Esophagus muscularis mucosa (tissue), 4 donors: ENCODE measurements around the gene KDM7A. TPM values are rescaled to one million over a fixed set of nuclear protein-coding genes. Genes with fewer than 3 reads are reported as not detected.

ENCODE experiments used
- DNase-seq: peaks from one replicate; pipeline ENCODE4 v3.0.0-alpha.2; 2017; ENCODE audit errors: extremely low spot score
- H3K27ac ChIP-seq, 4 donors: fragments of 200-600 bp; sonication (generic); replicated peaks in 1 of 4; 1 replicate in 3 of 4; 2 replicates in 1 of 4; pipeline ENCODE4 v1.5.1; 2016 to 2019; ENCODE audit warnings: mild to moderate bottlenecking in 1 of 4
- H3K27me3 ChIP-seq, 4 donors: fragments of 200-600 bp; sonication (generic); one replicate each; pipeline versions ENCODE4 v1.5.1 to v1.6.0; 2016 to 2019
- H3K36me3 ChIP-seq, 4 donors: fragments of 200-600 bp; sonication (generic); one replicate each; pipeline ENCODE4 v1.5.1; 2016 to 2019
- H3K4me1 ChIP-seq, 4 donors: fragments of 200-600 bp; sonication (generic); one replicate each; pipeline ENCODE4 v1.5.1; 2016 to 2019
- H3K4me3 ChIP-seq, 4 donors: fragments of 200-600 bp; sonication (generic); 1 replicate in 2 of 4; 2 replicates in 2 of 4; pipeline ENCODE4 v1.5.1; 2016 to 2019; ENCODE audit warnings: mild to moderate bottlenecking in 4 of 4, moderate library complexity in 1 of 4
- H3K9me3 ChIP-seq, 4 donors: fragments of 200-600 bp; sonication (generic); 1 replicate in 3 of 4; 2 replicates in 1 of 4; pipeline ENCODE4 v1.5.1; 2016 to 2019
- CTCF ChIP-seq, 3 experiments: fragments of 200-600 bp in 2 of 3; fragments of 450-650 bp in 1 of 3; sonication (generic) in 2 of 3; IDR thresholded peaks; one replicate each; pipeline ENCODE4 v1.5.1; 2017 to 2019; ENCODE audit warnings: antibody characterized with exemption in 3 of 3, mild to moderate bottlenecking in 2 of 3, moderate library complexity in 1 of 3
- EP300 ChIP-seq: sonication (generic); formaldehyde crosslinking; IDR thresholded peaks from one replicate; pipeline ENCODE4 v1.6.1; 2017; ENCODE audit warnings: antibody characterized with exemption
- POLR2A ChIP-seq: fragments of 450-650 bp; IDR thresholded peaks from one replicate; pipeline ENCODE4 v1.6.1; 2017; ENCODE audit warnings: antibody characterized with exemption, moderate library complexity, mild to moderate bottlenecking, low read depth
- POLR2AphosphoS5 ChIP-seq, 2 donors: sonication (generic); formaldehyde crosslinking; IDR thresholded peaks; one replicate each; pipeline ENCODE4 v1.6.1; 2017; ENCODE audit warnings: antibody characterized with exemption in 2 of 2
- WGBS: methylation state at CpG from one replicate; pipeline ENCODE4 v1.1.5; 2018; 5-methylcytosine and 5-hydroxymethylcytosine counted together
- intact Hi-C: fragments of 100-400 bp; cut with DNase I; formaldehyde crosslinking; loops from one replicate; pipeline ENCODE4 v1.15.1; 2023
- total RNA-seq, 4 donors: library from RNA; depleted of rRNA; stranded (reverse); fragments of >200 nt; gene quantifications; one replicate each; pipeline versions ENCODE4 v1.1.0 to v1.2.1, GENCODE V29; 2016

Gene KDM7A
- total RNA-seq, 4 donors from 2014 or later: 13.5 to 23.7 (median 19.5) TPM

GRCh38 chr7:140061607-140061930 is 115.2 kb downstream of the KDM7A start:
- Histone ChIP-seq H3K9me3 (peaks cover 0 to 10% (median 5%) of the 10 kb centered on the region in 4 donors), H3K27me3 (no peaks in the 10 kb centered on the region), H3K36me3 (peaks cover 0 to 11% (median 4%) of the 10 kb centered on the region in 4 donors), H3K27ac (peak overlapping the region; percentile 85 to 91 (median 89)), H3K4me3 (peak overlapping the region; percentile 79 to 85 (median 83)), H3K4me1 (peaks cover 24 to 47% (median 36%) of the 10 kb centered on the region in 4 donors)
- intact Hi-C loops: no loop called here
- DNase-seq: no peak
- no peak for TF ChIP-seq EP300
- no peak for TF ChIP-seq POLR2A
- no peak for TF ChIP-seq POLR2AphosphoS5 (IDR thresholded peaks at IDR 0.05)
- no peak for TF ChIP-seq CTCF (IDR thresholded peaks at IDR 0.05)
- WGBS: 91% methylated on average over 2 of the region's 2 CpGs

- H3K9me3 ChIP-seq: peaks cover 0 to 4% (median under 1%) of the 10 kb centered on the region in 4 donors
- no peak for DNase-seq
- peak overlapping the region; percentile 79 to 85 (median 83) for H3K4me3 ChIP-seq
- H3K36me3 ChIP-seq: peaks cover 0 to 17% (median 6%) of the 10 kb centered on the region in 4 donors
- H3K27me3 ChIP-seq: no peaks in the 10 kb centered on the region
- TF ChIP-seq EP300 (no peak), POLR2AphosphoS5 (IDR thresholded peaks at IDR 0.05) (peak in 1 of 2 donors; percentile 12)
- peak overlapping the region; percentile 85 to 91 (median 89) for H3K27ac ChIP-seq
- intact Hi-C loops: no loop called here
- WGBS: 69% methylated on average over 11 of the region's 11 CpGs
- H3K4me1 ChIP-seq: peaks cover 24 to 47% (median 36%) of the 10 kb centered on the region in 4 donors
Observed at GRCh38 chr7:140060788-140061606, 115.8 kb downstream of the KDM7A start.

GRCh38 chr7:140060243-140060630 is 116.5 kb downstream of the KDM7A start:
- Histone ChIP-seq H3K4me3 (no peak overlapping the region), H3K4me1 (peaks cover 24 to 47% (median 36%) of the 10 kb centered on the region in 4 donors), H3K27me3 (no peaks in the 10 kb centered on the region), H3K27ac (peak overlapping the region in 1 of 4 donors; percentile 91), H3K36me3 (peaks cover 0 to 21% (median 6%) of the 10 kb centered on the region in 4 donors), H3K9me3 (no peaks in the 10 kb centered on the region)
- TF ChIP-seq EP300 (no peak), POLR2AphosphoS5 (IDR thresholded peaks at IDR 0.05) (no peak), POLR2A (no peak)
- WGBS: 84% methylated on average over 3 of the region's 3 CpGs
- intact Hi-C loops: no loop called here
- no peak for DNase-seq

- Histone ChIP-seq H3K36me3 (peaks cover 0 to 21% (median 6%) of the 10 kb centered on the region in 4 donors), H3K4me3 (no peak overlapping the region), H3K4me1 (peaks cover 24 to 47% (median 36%) of the 10 kb centered on the region in 4 donors), H3K27me3 (no peaks in the 10 kb centered on the region), H3K27ac (peak overlapping the region in 1 of 4 donors; percentile 91), H3K9me3 (no peaks in the 10 kb centered on the region)
- 71% methylated on average over 12 of the region's 12 CpGs for WGBS
- intact Hi-C loops: no loop called here
- DNase-seq: no peak
- TF ChIP-seq POLR2A (no peak), EP300 (no peak), POLR2AphosphoS5 (IDR thresholded peaks at IDR 0.05) (no peak), CTCF (IDR thresholded peaks at IDR 0.05) (no peak)
Observed at GRCh38 chr7:140059273-140060242, 117.2 kb downstream of the KDM7A start.

GRCh38 chr7:140058517-140058916 is 118.3 kb downstream of the KDM7A start:
- peaks cover 0 to 21% (median 6%) of the 10 kb centered on the region in 4 donors for H3K36me3 ChIP-seq
- 67% methylated on average over 7 of the region's 7 CpGs for WGBS
- no peaks in the 10 kb centered on the region for H3K9me3 ChIP-seq
- intact Hi-C loops: no loop called here
- no peak overlapping the region for H3K27ac ChIP-seq
- no peak for TF ChIP-seq CTCF (IDR thresholded peaks at IDR 0.05)
- TF ChIP-seq EP300: no peak
- no peak for TF ChIP-seq POLR2AphosphoS5 (IDR thresholded peaks at IDR 0.05)
- TF ChIP-seq POLR2A: no peak
- H3K27me3 ChIP-seq: no peaks in the 10 kb centered on the region
- H3K4me3 ChIP-seq: no peak overlapping the region
- no peak for DNase-seq
- peaks cover 24 to 45% (median 36%) of the 10 kb centered on the region in 4 donors for H3K4me1 ChIP-seq
